Measurements from ENCODE around the gene GET4.
A peak's percentile ranks its signal among the peaks of the same experiment; 100 is the strongest.

Gene GET4

GRCh38 chr7:900331-901040 is 24.1 kb downstream of the GET4 start:
- no peak for DNase-seq (ENCODE audit: low spot score)

- DNase-seq (ENCODE audit: low spot score): no peak
These were observed 24.7 kb downstream of the GET4 start for GRCh38 chr7:901041-901387.

DNA sequence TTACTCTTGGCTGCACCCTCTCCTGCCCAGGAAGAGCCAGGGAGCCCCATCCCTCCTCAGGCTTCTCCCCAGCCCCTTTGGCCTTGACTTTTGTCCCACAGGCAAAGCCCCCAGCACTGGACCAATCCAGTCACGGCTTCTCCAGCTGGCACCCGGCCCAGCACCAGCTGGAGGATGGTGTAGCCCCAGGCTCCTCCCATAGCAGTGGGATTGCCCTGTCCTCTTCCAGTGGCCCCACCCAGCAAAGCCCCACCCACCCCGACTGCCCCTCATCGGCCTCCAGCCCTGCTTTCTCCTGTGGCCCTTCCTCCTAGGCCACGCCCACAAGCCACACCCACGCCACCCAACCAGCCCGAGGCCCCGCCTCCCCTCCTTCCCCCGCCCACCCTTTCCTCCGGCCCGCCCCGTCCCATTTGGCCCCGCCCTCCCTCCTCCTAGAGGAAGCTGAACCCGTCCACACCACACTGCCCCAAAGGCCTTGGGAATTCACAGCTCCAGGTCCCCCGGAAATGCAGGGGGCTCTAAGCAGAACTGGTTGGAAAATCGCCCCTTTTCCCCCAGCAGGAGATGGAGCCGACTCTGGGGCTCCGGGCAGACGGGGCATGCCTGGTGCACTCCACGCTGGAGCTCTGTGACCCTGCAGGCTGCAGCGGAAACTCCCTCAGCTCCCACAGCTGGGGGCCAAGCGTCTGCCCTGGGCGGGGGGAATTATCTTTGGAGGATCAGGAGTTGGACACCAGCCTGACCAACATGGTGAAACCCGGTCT is 25.2 kb downstream of the GET4 start:
- DNase-seq (ENCODE audit: low spot score): peak; percentile 94

- DNase-seq (ENCODE audit: low spot score): no peak
These were observed 26.6 kb downstream of the GET4 start for GRCh38 chr7:902996-903395.

DNA sequence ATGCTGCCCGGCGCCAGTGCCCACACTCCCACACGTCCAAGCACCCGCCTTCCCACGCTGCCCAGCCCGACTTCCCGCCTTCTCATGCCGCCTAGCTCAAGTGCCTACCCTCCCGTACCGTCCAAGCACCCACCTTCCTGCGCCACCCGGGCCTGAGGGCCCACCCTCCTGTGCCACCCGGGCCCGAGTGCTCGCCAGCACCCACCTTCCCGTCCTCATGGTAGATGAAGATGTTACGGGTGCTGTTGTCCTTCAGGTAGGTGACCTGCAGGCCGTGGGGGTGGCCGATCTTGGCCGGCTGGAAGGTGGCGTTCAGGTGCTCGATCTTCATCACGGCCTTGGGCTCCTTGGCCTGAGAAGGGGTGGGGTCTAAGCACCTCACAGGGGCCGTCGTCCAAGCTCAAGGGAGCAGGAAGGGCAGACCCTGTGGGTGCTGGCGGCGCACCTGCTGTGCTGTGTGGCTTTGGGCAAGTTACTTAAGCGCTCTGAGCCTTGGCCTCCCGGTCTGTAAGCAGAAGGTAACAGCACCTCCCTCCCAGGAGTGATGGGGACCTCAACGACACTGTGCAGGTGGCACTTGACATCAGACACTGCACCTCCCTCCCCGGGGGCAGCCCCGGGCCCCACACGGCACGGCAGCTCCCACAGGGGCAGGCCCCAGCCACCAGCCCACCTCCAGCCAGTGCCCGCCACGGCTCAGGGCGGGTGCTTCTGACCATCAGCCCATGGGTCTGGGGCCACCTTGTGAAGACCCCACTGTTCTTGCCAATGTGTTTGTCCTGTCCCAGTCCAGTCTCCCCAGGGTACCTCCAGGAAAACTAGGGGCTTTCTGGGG is 27.8 kb downstream of the GET4 start:
- no peak for DNase-seq (ENCODE audit: low spot score)

GRCh38 chr7:904847-905246 is 28.5 kb downstream of the GET4 start:
- no peak for DNase-seq (ENCODE audit: low spot score)

GRCh38 chr7:906776-907157 is 30.4 kb downstream of the GET4 start:
- DNase-seq (ENCODE audit: low spot score): no peak

DNA sequence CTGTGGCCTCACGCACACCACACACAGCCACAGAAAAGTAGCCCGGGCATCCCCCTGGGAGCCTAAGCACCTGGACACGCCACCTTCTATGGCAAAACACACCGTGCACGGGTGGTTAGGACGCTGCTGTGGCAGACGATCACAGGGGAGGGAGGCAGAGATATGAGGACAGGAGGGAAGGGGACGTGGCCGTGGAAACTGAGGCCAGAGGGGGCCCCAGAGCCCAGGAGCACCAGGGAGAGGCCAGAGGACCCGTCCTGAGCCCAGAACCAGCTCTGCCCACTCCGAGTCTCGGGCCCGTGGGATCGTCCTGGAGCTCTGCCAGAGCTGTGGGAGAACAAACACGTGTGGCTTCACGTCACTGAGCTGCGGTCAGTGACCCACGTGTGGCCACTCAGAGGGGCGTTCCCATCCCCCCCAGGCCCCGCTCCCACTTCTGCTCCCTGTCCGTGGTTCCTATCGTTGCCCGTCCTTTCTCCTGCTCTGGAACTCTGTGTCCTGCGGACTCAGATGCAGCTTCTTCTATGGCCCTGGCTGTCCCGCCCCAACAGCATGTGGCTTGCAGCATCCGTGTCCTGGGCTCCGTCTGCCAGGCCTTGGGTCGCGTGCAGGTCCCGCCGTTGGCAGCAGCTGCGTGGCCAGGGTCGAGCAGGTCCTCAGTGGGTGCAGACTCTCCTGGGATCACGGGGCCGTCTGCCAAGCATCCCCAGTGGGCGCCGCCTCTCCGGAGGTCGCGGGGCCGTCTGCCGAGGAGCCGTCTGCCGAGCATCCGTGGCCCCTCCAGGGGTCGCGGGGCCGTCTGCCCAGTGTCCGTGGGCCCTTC is 31.0 kb downstream of the GET4 start:
- no peak for DNase-seq (ENCODE audit: low spot score)

GRCh38 chr7:908159-908581 is 31.8 kb downstream of the GET4 start:
- DNase-seq (ENCODE audit: low spot score): no peak

DNA sequence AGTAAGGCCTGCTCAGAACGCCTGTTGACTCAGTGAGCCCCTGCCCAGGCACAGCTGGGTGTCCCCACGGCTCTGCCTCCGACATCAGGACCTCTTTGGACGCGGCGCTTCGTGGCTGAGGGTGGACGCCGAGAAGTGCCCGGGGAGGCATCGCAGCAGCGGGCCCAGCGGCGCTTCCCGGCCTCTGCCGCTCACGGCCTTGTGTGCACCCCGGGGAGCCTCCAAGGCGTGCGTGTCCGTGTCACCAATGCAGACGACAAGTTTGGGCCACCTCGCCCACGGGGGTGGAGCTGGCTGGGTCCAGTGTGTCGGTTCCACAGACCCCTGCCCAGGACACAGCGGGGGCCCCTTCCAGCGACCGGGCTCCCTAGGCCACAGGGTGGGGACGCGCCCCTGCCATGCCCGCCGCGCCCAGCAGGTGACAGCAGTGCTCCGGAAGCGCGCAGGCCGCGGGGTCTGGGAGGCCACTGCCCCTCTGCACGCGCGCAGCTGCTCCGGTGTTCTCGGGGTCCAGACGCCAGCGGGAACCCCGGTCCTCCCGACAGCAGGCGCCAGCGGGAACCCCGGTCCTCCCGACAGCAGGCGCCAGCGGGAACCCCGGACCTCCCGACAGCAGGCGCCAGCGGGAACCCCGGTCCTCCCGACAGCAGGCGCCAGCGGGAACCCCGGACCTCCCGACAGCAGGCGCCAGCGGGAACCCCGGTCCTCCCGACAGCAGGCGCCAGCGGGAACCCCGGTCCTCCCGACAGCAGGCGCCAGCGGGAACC is 32.4 kb downstream of the GET4 start:
- DNase-seq (ENCODE audit: low spot score): peak; percentile 98

DNA sequence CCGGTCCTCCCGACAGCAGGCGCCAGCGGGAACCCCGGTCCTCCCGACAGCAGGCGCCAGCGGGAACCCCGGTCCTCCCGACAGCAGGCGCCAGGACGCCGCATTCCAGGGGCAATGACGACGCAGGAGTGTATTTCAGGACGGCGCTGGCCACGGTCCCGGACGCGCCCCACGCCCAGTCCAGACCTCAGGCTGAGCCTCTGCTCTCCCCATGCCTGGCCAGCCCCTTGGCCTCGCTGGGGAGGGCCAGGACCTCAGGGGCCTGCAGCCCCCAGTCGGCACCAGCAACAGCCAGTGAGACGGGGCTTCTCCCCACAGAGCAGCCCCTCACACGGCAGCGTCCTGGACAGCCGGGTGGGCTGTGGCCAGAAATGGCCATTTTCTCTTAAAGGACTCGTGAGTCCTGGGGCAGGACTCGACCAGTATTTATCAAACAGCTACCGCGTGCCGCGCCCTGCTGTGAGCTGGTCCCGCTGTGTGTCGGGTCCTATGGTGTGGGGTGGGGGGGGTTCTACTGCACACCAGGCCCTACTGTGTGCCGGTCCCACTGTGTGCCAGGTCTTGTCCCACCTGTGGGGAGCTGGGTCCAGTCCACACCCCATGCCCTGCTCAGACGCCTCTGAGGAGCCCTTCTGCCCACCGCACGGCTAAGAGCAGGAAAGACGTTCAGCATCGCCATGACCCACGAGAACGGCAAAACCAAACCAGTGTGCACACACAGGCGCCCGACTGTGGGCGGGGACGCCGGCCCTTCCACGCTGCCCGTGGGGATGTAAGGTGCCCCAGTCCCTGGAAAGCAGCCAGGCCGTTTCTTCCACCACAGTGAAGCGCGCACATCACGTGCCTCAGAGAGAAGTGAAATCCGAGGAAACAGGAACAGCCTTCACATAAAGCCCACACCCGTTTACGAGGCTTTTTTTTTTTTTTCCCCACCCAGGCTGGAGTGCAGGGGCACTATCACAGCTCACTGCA is 33.3 kb downstream of the GET4 start:
- peak; percentile 92 for DNase-seq (ENCODE audit: low spot score)

DNA sequence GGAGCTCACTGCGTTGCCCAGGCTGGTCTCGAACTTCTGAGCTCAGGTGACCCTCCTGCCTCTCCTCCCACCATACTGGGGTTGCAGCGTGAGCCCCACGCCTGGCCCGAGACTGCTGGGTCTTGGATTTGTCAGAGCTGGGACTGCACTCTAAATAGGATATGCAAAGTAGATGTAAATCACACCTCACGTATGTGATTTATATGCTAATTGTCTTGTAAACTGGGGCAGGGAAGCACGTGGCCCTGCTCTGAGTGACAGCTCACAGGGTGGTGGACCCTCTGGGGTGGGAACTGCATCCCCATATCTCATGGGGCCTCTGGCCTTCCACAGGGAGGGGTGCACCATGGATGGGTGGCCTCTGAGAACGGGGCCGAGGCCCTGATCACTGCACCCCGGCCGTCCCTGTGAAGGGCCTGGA is 34.1 kb downstream of the GET4 start:
- DNase-seq (ENCODE audit: low spot score): no peak

- DNase-seq (ENCODE audit: low spot score): no peak
These were observed 34.6 kb downstream of the GET4 start for GRCh38 chr7:910931-911431.

GRCh38 chr7:911791-912480 is 35.6 kb downstream of the GET4 start:
- DNase-seq (ENCODE audit: low spot score): no peak

DNA sequence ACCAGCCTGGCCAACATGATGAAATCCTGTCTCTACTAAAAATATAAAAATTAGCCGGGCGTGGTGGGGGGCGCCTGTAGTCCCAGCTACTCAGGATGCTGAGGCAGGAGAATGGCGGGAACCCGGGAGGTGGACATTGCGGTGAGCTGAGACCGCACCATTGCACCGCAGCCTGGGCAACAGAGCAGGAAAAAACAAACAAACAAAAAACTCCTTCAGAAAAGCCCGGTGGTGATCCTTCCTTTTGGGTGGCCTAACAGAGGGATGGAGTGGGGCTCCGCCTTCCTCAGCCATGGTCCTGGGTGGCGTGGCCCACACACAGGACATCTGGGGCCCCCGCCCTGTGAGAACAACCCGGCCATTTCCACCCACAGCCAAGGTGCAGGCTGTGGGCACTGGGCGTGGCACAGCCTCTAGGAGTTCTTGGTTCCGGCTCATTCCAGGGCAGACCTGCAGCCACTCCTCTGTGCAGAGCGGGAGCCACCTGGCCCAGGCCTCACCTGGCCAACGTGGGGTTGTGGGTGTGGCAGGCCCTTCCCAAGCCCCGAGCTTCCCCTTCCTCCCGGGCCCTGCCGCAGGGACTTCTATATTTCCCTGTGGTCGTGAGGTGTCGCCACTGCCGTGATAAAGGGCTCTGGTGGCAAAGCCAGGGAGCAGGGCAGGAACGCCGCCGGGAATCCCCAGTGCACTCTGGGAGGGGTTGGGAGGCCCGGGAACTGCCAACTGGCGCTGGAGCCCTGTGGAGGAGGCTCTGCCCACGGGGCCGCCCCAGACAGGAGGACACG is 37.6 kb downstream of the GET4 start:
- no peak for DNase-seq (ENCODE audit: low spot score)

DNA sequence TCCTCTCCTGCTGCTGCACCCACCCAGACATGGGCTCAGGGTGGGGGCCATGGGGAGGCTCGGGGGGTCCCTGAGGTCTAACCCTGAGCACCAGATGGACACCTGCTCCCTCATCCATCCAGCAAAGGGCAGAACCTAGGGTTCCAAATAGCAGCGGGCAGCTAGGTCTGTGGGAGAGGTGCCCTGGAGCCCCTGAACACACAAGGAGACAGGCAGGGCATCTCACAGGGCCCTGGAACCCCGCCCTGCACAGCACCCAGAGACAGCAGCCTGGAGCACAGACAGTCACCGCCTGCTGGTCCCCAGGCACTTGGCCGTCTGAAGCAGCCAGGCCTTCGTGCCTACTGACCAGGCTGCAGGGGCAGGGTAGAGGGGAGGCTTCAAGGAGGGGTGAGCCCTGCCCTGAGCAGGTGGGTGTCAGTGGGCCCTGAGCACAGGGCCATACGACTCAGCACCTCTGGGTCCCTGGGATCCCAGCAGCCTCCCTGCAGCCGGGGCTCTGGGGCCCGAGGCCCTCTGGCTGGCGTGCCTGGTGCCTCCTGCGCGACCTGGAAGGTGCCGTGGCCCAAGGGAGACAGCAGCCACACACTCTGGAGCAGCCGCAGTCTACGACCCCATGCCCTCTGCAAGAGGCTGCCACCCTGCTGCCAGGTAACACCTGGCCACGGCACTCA is 38.3 kb downstream of the GET4 start:
- no peak for DNase-seq (ENCODE audit: low spot score)

- DNase-seq (ENCODE audit: low spot score): no peak
These were observed 39.2 kb downstream of the GET4 start for GRCh38 chr7:915291-916218.
